ENCODE data around the gene BRAF. TPM values are rescaled to one million over a fixed set of nuclear protein-coding genes. Genes with fewer than 3 reads are reported as not detected.
"Not testable (repeated sequence)": the region's sequence is repeated elsewhere in the genome, so short reads cannot be mapped to it uniquely, and the experiment has no call there.

Gene BRAF
- total and polyA plus RNA-seq, 2 experiments from 2014 or later: 14.0 to 42.0 TPM

DNA sequence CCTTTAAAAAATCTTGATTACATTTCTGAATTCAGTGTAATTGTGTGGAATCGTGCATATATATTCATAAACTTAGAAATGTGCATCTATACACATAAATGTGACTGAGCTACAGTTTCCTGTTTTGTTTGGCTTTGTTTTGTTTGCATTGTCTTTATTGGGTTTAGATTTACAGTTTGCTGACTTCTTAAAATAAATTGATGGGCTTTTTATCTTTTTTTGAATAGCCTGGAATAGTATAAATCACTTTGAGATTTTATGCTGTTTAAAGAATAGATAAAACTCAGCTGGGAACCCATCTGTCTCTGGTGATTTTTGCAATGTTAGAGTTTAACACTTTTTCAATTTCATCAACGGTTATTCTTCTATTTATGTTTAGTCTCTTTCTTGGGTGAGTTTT is 21.2 kb upstream of the BRAF start:
- Histone ChIP-seq H3K36me3 (replicated peaks; ENCODE audit: insufficient read depth, low read depth) (no peaks in the 10 kb centered on the region), H2AFZ (no peak overlapping the region), H3K4me3 (no peak overlapping the region), H3K9me2 (replicated peaks; ENCODE audit: insufficient read depth) (no peaks in the 10 kb centered on the region), H3K27ac (no peak overlapping the region), H3K27me3 (no peaks in the 10 kb centered on the region), H3K9me3 (ENCODE audit: low read depth) (no peaks in the 10 kb centered on the region), H4K20me1 (ENCODE audit: insufficient read depth, poor library complexity, severe bottlenecking) (no peaks in the 10 kb centered on the region), H3K4me1 (ENCODE audit: insufficient read depth) (no peaks in the 10 kb centered on the region), H3K4me2 (no peak overlapping the region), H3K79me2 (no peaks in the 10 kb centered on the region)
- TF ChIP-seq, protein P1, sequence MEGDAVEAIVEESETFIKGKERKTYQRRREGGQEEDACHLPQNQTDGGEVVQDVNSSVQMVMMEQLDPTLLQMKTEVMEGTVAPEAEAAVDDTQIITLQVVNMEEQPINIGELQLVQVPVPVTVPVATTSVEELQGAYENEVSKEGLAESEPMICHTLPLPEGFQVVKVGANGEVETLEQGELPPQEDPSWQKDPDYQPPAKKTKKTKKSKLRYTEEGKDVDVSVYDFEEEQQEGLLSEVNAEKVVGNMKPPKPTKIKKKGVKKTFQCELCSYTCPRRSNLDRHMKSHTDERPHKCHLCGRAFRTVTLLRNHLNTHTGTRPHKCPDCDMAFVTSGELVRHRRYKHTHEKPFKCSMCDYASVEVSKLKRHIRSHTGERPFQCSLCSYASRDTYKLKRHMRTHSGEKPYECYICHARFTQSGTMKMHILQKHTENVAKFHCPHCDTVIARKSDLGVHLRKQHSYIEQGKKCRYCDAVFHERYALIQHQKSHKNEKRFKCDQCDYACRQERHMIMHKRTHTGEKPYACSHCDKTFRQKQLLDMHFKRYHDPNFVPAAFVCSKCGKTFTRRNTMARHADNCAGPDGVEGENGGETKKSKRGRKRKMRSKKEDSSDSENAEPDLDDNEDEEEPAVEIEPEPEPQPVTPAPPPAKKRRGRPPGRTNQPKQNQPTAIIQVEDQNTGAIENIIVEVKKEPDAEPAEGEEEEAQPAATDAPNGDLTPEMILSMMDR (IDR thresholded peaks at IDR 0.05; ENCODE audit: poor library complexity): no peak
- TF ChIP-seq EZH2phosphoT487 (IDR thresholded peaks at IDR 0.05; ENCODE audit: low read depth, severe bottlenecking, unreplicated experiment) (no peak), EZH2 (IDR thresholded peaks at IDR 0.05; ENCODE audit: borderline replicate concordance) (no peak)
- DNase-seq (ENCODE audit: low spot score): no peak
- WGBS (ENCODE audit: low lambda C conversion rate, missing lambda C conversion rate): 77% methylated on average over 2 of the region's 2 CpGs

DNA sequence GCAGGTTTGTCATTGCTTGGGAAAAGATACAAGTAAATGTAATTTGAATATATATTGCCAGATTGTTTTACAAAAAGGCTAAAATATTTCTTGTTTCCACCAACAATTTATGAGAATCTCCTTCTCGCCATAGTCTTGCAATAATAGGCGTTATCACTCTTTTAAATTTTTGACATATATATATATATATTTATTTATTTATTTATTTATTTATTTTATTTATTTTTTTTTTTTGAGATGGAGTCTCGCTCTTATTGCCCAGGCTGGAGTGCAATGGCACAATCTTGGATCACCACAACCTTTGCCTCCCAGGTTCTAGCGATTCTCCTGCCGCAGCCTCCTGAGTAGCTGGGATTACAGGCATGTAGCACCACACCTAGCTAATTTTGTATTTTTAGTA is 17.5 kb upstream of the BRAF start:
- H3K9me2 ChIP-seq (replicated peaks; ENCODE audit: insufficient read depth); H4K20me1 ChIP-seq (ENCODE audit: insufficient read depth, poor library complexity, severe bottlenecking); H2AFZ ChIP-seq; H3K27me3 ChIP-seq; H3K4me3 ChIP-seq; H3K27ac ChIP-seq; H3K36me3 ChIP-seq (replicated peaks; ENCODE audit: insufficient read depth, low read depth); H3K79me2 ChIP-seq; H3K4me1 ChIP-seq (ENCODE audit: insufficient read depth); DNase-seq (ENCODE audit: low spot score); H3K9me3 ChIP-seq (ENCODE audit: low read depth); H3K4me2 ChIP-seq: not testable (repeated sequence)
- WGBS (ENCODE audit: low lambda C conversion rate, missing lambda C conversion rate): 98% methylated on average over 5 of the region's 5 CpGs

DNA sequence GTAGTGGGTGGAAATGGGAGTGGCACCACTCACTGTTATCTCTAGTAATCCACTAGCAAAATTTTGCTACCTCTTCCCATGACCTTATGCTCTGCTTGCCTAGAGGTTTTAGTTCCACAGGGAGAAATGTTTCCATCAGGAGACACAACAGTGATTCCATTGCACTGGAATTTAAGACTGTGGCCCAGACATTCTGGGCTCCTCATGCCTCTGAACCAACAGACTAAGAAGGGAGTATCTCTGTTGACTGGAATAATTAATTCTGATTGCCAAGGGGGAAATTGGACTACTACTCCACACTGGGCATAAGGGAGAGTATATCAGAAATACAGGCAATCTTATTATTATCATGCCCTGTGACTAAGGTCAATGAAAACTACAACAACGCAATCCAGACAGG is 16.2 kb upstream of the BRAF start:
- H2AFZ ChIP-seq: no peak overlapping the region
- no peak overlapping the region for H3K4me2 ChIP-seq
- H3K79me2 ChIP-seq: no peaks in the 10 kb centered on the region
- H3K27me3 ChIP-seq: no peaks in the 10 kb centered on the region
- DNase-seq (ENCODE audit: low spot score): no peak
- H3K4me3 ChIP-seq: no peak overlapping the region
- H4K20me1 ChIP-seq (ENCODE audit: insufficient read depth, poor library complexity, severe bottlenecking): no peaks in the 10 kb centered on the region
- H3K27ac ChIP-seq: no peak overlapping the region
- H3K4me1 ChIP-seq (ENCODE audit: insufficient read depth): no peaks in the 10 kb centered on the region
- no peaks in the 10 kb centered on the region for H3K9me3 ChIP-seq (ENCODE audit: low read depth)
- TF ChIP-seq EZH2 (IDR thresholded peaks at IDR 0.05; ENCODE audit: borderline replicate concordance) (no peak), EZH2phosphoT487 (IDR thresholded peaks at IDR 0.05; ENCODE audit: low read depth, severe bottlenecking, unreplicated experiment) (no peak)
- TF ChIP-seq, protein P1 (IDR thresholded peaks at IDR 0.05; ENCODE audit: poor library complexity): no peak
- no peaks in the 10 kb centered on the region for H3K36me3 ChIP-seq (replicated peaks; ENCODE audit: insufficient read depth, low read depth)
- H3K9me2 ChIP-seq (replicated peaks; ENCODE audit: insufficient read depth): no peaks in the 10 kb centered on the region
- WGBS (ENCODE audit: low lambda C conversion rate, missing lambda C conversion rate): 94% methylated on average over 1 of the region's 1 CpG

DNA sequence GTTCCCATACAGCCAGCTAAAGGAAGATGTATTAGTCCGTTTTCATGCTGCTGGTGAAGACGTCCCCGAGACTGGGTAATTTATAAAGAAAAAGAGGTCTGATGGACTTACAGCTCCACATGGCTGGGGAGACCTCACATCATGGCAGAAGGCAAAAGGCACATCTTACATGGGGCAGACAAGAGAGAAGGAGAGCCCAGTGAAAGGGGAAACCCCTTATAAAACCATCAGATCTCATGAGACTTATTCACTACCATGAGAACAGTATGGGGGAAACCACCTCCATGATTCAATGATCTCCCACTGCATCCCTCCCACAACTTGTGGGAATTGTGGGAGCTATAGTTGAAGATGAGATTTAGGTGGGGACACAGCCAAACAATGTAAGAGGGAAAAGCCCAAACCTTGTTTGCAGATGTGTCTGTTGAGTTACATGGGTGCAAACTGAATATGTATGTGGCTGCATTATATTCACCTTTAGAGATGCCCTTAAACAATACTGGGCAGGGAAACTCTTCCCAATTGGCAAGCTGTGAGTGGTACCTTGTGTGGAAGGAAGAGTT is 13.1 kb upstream of the BRAF start:
- no peaks in the 10 kb centered on the region for H3K9me2 ChIP-seq (replicated peaks; ENCODE audit: insufficient read depth)
- H3K4me1 ChIP-seq (ENCODE audit: insufficient read depth): no peaks in the 10 kb centered on the region
- H3K36me3 ChIP-seq (replicated peaks; ENCODE audit: insufficient read depth, low read depth): no peaks in the 10 kb centered on the region
- H2AFZ ChIP-seq: no peak overlapping the region
- TF ChIP-seq, protein P1 (IDR thresholded peaks at IDR 0.05; ENCODE audit: poor library complexity): no peak
- TF ChIP-seq EZH2 (IDR thresholded peaks at IDR 0.05; ENCODE audit: borderline replicate concordance) (no peak), EZH2phosphoT487 (IDR thresholded peaks at IDR 0.05; ENCODE audit: low read depth, severe bottlenecking, unreplicated experiment) (no peak)
- no peaks in the 10 kb centered on the region for H3K79me2 ChIP-seq
- DNase-seq (ENCODE audit: low spot score): no peak
- WGBS (ENCODE audit: low lambda C conversion rate, missing lambda C conversion rate): 90% methylated on average over 3 of the region's 3 CpGs
- no peak overlapping the region for H3K4me2 ChIP-seq
- H3K27me3 ChIP-seq: no peaks in the 10 kb centered on the region
- no peaks in the 10 kb centered on the region for H4K20me1 ChIP-seq (ENCODE audit: insufficient read depth, poor library complexity, severe bottlenecking)
- H3K9me3 ChIP-seq (ENCODE audit: low read depth): no peaks in the 10 kb centered on the region
- no peak overlapping the region for H3K27ac ChIP-seq
- no peak overlapping the region for H3K4me3 ChIP-seq
